ENCODE results near the gene UBE2F. TPM values are rescaled to one million over a fixed set of nuclear protein-coding genes. Genes with fewer than 3 reads are reported as not detected.

The UBE2F gene
- total and polyA plus RNA-seq, 3 donors from 2014 or later: 68.3 to 77.8 (median 72.8) TPM

DNA sequence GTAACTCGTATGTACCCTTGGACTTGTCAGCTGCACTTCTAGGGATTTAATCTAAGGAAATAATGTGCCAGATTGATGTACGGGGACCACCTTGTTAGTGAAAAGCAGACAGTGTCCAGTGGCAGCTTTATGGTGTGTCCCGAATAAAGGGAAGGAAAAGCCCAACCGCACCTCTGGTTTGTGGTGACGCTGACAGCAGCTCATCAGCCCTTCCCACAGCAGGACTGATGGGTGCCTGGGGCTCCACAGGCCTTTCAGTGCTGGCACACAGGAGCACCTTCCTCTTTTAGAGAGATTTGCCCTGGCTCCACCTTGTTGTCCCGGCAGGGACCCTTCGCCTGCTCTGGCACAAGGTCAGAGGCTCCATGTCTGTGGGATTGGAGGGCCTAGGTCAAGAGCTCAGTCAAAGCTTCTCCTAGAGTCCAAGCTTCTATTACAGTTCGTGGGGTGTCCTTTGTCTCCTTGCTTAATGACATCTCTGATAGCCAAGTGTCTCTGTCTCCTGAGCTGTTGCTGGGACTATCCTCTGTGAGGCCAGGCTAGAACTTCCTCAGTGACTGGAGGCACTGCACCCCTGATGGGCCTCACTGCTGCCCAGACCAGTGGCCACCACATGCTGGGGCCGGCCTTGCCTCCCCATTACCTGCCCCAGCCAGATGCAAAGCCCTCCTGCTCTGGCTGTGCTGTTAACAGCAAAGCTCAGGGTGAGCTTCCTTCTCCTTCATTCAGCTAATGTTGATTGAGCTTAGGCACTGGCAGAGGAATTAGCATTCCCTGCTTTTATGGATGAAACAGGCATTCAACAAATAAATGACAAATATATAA lies 61.0 kb downstream of the UBE2F start:
- intact Hi-C loops (cut with DNase I; ENCODE audit: low total_unique reads): no loop called here
- H3K4me1 ChIP-seq: no peaks in the 10 kb centered on the region
- no peak for TF ChIP-seq POLR2A (IDR thresholded peaks at IDR 0.05)
- TF ChIP-seq, protein P1, sequence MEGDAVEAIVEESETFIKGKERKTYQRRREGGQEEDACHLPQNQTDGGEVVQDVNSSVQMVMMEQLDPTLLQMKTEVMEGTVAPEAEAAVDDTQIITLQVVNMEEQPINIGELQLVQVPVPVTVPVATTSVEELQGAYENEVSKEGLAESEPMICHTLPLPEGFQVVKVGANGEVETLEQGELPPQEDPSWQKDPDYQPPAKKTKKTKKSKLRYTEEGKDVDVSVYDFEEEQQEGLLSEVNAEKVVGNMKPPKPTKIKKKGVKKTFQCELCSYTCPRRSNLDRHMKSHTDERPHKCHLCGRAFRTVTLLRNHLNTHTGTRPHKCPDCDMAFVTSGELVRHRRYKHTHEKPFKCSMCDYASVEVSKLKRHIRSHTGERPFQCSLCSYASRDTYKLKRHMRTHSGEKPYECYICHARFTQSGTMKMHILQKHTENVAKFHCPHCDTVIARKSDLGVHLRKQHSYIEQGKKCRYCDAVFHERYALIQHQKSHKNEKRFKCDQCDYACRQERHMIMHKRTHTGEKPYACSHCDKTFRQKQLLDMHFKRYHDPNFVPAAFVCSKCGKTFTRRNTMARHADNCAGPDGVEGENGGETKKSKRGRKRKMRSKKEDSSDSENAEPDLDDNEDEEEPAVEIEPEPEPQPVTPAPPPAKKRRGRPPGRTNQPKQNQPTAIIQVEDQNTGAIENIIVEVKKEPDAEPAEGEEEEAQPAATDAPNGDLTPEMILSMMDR (IDR thresholded peaks at IDR 0.05): no peak
- 85 to 89% methylated on average over 7 to 9 of the region's 9 CpGs for WGBS, 2 donors
- H3K27me3 ChIP-seq: no peaks in the 10 kb centered on the region
- H3K9me3 ChIP-seq: no peaks in the 10 kb centered on the region
- no peak overlapping the region for H3K27ac ChIP-seq
- no peak overlapping the region for H3K4me3 ChIP-seq
- DNase-seq: no peak
- H3K36me3 ChIP-seq (ENCODE audit: low read depth, missing control alignments): no peaks in the 10 kb centered on the region

DNA sequence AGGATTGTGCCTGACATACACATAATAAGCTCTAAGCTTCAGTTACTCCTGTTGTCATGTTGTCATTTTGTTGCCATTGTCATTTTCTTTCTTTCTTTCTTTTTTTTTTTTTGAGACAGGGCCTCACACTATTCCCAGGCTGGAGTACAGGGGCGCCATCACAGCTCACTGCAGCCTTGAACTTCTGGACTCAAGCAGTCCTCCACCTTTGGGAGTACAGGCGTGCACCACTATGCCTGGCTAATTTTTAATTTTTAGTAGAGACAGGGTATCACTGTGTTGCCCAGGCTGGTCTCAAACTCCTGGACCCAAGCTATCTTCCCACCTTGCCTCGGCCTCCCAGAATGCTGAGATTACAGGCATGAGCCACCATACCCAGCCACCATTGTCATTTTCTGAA lies 63.0 kb downstream of the UBE2F start:
- Histone ChIP-seq H3K4me3 (no peak overlapping the region), H3K27ac (no peak overlapping the region), H3K9me3 (no peaks in the 10 kb centered on the region), H3K36me3 (ENCODE audit: low read depth, missing control alignments) (no peaks in the 10 kb centered on the region), H3K27me3 (no peaks in the 10 kb centered on the region), H3K4me1 (no peaks in the 10 kb centered on the region)
- TF ChIP-seq, protein P1 (IDR thresholded peaks at IDR 0.05): no peak
- no peak for TF ChIP-seq POLR2A (IDR thresholded peaks at IDR 0.05)
- WGBS, 2 donors: 96 to 100% methylated on average over 3 of the region's 3 CpGs
- DNase-seq: no peak
- intact Hi-C loops (cut with DNase I; ENCODE audit: low total_unique reads): no loop called here

DNA sequence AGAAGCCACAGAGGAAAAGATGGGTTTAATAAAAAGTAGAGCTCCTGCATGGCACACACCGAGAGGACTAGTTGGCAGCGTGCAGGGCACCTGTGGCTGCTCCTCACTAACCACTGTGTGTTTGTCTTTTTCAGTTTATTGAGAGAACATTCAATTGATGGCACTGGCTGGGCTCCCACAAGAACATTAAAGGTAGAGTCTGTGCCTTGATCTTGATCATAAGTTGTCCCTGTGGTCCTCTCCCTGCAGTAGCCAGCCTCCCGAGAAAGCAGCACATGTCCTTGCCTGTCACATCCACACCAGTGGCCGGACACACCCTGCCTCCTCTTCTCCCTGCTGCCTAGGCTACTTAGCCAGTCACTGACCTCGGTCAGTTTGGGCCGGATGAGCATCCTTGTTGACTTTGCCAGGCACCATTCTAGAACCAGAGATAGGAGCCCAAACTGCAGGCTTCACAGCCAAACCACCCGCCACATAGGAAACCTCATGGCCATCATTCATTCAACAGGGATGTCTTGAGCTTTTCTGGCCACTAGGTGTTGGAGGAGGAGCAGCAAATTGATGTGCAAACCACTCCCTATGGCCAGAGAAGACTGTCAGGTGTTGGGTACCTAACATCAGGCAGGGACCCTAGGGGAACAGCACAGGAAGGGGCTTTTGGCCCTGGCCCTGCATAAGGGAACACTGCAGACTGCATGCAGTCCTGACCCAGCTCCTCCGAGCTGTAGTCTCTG lies 63.8 kb downstream of the UBE2F start:
- H3K4me1 ChIP-seq: no peaks in the 10 kb centered on the region
- no peak overlapping the region for H3K27ac ChIP-seq
- TF ChIP-seq, protein P1 (IDR thresholded peaks at IDR 0.05): no peak
- no peak for TF ChIP-seq POLR2A (IDR thresholded peaks at IDR 0.05)
- no peaks in the 10 kb centered on the region for H3K9me3 ChIP-seq
- intact Hi-C loops (cut with DNase I; ENCODE audit: low total_unique reads): no loop called here
- H3K36me3 ChIP-seq (ENCODE audit: low read depth, missing control alignments): no peaks in the 10 kb centered on the region
- no peaks in the 10 kb centered on the region for H3K27me3 ChIP-seq
- H3K4me3 ChIP-seq: no peak overlapping the region
- WGBS, 2 donors: 90 to 97% methylated on average over 8 of the region's 8 CpGs
- DNase-seq: no peak

DNA sequence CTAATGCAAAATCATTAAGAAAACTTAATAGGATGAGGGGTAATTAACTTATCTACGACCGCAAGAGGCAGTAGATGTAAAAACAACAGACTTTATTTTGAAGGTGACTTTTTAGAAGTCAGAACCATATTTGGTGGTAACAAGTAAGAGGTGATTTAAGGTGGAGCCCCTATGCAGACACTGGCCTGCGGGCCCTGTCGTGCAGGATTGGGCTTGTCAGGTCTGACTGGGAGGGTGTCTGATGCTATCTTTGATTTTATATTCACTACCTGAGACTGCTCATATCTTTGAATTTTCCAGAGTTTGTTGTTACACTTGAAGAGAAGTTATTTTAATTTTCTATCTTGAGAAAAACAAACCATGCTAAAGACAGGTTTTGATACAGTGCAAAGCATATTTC lies 64.9 kb downstream of the UBE2F start:
- Histone ChIP-seq H3K9me3 (no peaks in the 10 kb centered on the region), H3K4me1 (no peaks in the 10 kb centered on the region), H3K27me3 (no peaks in the 10 kb centered on the region), H3K36me3 (ENCODE audit: low read depth, missing control alignments) (no peaks in the 10 kb centered on the region), H3K27ac (no peak overlapping the region), H3K4me3 (no peak overlapping the region)
- intact Hi-C loops (cut with DNase I; ENCODE audit: low total_unique reads): no loop called here
- TF ChIP-seq, protein P1 (IDR thresholded peaks at IDR 0.05): no peak
- TF ChIP-seq POLR2A (IDR thresholded peaks at IDR 0.05): no peak
- 94 to 95% methylated on average over 4 of the region's 4 CpGs for WGBS, 2 donors
- no peak for DNase-seq

Measured in testis (tissue), 3 donors.